Inferior parietal cortex (tissue), 1 donor: ENCODE measurements around the gene DMD.

Experiments
- DNase-seq: peaks from one replicate; pipeline ENCODE4 v3.0.0-alpha.2; 2016; ENCODE audit errors: extremely low spot score

DMD gene

DNA sequence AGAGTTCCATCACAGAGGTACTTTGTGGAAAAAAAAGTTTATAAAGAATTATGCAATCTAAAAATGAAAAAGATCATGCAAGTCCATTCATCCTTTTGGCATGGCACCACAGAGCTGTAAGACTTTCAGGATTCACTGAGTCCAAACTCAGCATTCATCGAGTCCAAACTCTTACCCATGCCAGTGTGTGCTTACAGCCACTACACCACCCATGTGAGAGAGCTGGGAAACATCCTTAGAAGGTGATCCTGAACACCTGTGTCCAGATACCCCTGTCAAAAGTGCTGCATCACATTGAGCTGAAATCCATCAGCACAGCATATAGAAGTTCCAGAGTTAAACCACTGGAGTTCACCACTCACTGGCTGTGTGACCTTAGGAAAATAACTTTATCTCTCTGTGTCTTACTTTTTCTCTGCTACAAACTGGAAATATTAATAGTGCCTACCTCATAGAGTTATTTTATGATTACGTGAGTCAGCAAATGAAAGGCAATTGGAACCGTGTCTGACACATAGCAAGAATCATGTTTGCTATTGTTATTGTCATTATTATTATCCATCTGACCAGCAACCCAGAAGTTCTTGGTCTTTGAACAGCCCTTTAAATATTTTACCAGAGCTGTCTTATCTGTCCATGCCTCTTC is 2024.5 kb downstream of the DMD start:
- no peak for DNase-seq

DNA sequence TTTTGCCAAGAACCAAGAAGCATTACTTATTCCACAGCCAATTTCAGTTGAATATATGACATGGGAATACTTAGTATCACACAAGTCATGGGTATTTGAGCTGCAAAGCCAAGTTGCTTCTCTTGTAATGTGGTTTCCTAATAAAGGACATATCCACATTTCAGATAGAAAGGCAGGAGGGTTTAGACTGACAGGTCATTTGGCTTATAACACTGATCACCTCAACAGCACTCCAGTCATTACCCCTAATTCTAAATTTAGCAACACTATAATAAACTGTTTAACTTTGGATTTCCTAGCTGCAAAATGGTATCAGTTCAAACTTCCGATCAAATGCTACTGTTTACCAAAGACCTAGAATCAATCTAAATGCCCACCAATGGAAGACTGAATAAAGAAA is 2025.5 kb downstream of the DMD start:
- DNase-seq: no peak

DNA sequence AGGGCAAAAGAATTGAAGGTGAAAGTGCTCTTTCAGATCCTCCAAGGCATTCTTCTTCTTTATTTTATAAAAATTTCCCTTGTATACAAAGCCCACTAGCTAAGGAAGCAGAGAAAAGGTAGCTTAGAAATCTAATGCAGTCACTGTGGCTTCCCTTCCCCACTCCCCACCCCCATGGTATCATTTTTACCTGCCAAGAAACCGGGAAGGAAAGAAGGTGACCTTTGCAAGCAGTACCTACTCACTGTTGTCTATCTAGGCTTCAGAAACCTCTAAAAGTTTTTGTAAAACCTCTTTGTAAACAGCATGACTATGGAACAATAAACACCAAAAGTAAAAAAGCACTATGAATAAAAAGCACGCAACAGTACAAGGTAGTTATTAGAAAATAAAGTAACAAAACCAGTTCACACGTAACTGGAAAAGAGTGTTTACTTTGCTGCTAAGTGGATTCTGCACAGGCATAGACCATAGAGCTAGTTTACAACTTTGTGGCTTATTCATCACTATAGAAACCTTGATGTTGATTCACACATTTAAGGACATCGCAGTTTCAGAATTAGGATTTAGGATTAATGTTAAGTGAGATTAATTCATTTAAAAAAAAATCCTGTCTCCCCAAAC is 2029.9 kb downstream of the DMD start:
- no peak for DNase-seq

DNA sequence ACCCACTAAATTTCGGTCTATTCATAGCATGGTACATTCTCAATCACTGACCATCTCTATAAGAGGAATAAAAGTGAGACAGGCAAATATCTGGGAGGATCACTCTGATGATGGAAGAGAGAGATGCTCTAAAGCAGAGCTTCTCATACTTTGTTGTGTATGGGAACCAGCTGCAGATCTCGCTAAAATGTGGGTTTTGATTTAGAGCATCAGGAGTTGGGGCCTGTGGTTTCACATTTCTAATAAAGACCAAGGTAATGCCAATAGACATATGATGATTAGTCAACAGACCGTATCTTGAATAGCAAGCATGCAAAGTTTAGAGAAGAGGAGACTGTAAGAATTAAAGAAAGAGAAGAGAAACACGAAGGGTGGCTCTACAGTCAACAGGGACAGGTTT is 2032.1 kb downstream of the DMD start:
- DNase-seq: no peak

DNA sequence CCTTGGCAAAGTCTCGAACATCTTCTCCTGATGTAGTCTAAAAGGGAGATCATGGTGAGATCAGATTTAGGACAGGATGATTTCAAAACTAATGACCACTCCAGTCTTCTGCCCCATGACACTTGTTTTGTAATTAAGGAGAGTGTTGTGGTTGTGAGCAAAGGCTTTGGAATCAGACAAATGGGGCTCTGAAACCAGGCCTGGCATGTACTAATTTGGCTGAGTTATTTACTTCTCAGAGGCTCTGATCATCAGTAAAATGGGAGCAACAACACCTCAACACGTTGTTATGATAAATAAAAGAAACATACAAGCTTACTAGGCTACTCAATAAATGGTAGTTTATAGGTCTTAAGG is 2032.6 kb downstream of the DMD start:
- DNase-seq: no peak

DNA sequence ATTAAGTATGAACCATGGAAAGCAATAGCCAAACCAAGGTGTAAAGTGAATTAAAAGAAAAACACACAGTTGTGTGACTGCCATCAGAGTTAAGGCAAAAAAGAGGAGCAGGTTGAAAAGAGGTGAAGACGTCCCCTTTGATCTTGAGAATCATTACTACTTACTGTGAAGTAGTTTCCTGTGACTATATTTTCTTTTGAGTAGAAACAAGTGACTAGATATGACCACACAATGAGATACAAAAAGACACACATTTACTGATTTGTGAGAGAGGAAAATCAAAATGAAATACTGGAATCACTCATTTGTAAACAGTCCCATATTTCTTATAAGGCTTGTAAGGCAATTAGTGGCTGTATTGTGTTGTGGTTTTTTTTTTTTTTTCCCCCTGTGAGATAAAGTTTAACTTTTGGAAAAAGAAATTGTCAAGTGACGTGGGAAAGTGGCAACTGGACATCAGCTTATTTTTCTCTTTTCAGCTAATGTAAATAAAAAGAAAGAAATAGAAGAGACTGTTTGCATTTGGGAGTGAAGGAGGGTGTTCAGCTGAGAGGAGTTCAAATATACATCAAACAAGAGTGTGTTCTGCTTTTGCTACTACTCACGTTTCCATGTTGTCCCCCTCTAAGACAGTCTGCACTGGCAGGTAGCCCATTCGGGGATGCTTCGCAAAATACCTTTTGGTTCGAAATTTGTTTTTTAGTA is 2033.1 kb downstream of the DMD start:
- no peak for DNase-seq

DNA sequence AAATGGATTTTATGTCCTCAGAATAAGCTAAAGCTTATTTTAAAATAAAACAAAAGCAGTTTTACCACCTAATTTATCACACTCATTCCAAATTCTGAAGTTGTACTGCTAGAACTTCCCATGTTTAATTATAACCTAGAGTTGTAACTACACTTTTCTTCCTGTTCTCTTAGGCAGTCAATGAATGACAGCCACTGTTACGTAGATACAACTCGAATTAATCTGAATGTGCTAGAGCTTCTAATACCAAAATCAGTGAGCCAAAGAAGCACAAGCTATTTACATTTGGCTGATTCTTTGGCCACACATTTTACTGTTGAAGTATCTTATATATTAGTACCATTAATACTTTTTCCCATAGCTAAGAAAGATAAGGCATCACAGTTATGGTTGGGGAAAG is 2040.6 kb downstream of the DMD start:
- DNase-seq: no peak

DNA sequence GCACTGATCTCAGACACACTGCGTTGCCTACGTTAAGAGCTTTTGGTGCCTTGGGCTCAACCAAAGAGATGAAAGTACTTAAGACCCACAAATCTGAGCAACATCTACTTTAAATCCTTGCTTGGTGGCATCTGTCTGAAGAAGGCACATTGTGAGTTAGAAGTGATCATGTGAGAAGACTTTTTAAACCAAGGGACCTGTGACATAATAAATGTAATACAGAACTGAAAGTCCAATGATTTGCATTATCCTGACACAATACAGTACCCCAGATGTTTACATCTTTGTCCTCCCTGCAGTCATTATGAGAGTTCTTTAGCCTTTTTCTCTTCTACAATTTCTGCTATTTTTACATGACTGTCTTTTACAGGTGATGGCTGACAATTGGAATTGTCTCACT is 2042.8 kb downstream of the DMD start:
- DNase-seq: no peak

DNA sequence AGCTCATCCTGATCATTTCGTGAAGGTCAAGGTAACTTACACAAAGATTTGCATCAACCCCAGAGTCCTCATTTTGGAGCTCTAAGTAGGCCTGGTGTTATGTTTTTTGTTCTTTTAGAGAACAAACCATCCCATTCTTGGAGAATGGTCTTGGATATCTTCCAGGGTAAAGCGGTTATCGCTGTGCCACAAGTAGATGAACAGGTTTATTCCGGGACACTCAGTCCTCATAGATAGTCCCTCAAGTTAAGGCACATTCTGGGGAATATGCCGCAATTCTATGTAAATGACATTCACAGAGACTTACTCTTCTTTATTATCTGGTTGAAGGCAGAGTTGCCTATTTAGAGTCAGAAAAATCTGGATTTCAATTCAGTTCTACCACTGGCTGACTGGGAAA is 2044.5 kb downstream of the DMD start:
- no peak for DNase-seq

DNA sequence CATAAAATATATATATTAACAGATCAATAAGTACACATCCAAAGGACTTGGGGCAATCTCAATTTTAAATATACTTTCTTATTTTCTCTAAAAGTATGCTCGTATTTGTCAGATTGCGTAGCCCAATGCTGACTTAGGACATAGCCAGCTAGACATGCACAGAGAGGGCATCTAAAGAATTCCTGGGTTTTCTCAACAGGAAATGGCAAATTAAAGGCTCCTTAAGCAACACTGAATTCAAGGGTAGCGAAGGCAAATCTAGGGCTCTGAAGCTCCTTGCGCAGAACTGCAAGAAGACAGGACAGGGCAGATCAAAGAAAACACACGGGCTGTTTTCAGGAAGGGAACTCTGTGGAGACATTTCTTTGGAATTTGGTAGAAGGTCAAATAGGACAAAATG is 2044.9 kb downstream of the DMD start:
- DNase-seq: no peak

DNA sequence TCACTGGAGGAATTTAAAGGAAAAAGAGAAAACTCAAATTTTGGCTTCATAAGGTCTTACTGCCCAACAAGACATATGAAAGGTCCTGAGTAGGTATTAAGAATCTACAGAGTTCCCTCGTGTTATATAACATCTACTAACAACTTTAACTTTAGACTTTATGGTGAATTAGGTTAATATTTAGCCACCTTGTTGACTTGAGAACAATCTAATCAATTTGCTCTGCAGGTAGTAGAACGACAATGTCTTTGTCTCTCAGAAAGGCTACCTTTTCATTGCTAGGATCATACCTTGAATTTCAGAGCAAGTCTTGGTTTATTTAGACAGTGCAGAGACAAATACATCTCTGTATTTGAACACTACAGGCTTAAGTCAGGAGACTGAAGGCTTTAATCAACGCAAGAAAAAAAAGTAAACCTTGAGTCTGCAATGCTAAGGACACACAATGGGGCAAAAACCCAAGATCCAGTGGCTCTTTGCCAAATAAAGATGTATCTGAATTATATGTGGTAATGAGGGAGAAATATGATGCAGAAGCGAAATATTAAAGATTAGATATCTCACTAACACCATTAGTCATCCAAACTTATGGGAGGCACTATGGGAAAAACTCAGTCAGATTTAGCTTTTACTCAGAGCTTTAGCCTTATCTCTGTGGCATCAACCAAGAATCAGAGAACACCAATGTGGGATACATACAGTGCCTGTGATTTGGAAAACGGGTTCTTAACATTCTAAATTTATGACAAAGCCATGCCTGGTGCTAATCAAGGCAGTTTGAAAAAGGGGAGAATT is 2045.9 kb downstream of the DMD start:
- DNase-seq: no peak

DNA sequence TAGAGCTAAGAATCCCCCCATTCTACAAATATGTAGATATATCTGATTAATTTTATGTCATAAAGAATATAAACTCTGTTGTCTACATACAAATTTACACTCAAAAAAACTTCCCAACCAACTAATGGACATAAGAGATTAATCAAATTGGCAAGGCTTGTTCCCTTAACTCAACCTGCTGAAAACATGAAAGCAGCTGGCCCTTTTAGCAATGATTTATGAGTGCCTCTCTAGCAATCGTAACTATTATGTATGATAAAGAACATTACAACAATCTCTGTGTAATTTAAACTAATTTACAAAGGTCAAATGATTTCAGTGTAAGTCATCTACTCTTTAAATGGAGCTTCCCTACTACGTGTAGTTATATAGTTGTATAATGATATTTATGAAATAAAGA is 2056.4 kb downstream of the DMD start:
- no peak for DNase-seq

DNA sequence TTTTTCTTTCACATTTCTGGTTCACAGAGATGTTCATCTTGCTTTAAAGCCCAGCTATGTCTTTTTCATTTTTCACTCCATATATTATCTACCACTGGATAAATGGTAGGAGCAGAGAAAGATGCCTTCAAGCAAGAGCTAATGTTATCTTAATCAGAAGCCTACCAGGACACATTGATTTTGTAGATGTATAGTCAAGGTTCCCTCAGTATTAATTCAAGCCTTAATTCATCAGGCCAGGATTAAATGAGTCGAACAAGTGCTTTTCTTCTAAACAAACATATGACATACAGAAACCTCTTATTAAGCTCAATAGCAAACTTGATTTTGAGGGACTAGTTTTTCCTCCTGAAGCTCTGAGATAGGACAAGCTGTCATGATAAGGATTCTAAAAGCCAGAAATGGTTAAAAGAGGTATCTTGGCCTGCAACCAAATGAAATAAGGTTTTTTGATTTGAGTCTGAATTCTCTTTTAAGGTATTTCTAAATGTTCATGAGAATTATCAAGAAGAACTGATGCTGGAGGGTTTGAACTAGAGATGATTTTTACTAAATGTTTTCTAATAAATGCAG is 2057.8 kb downstream of the DMD start:
- DNase-seq: no peak

DNA sequence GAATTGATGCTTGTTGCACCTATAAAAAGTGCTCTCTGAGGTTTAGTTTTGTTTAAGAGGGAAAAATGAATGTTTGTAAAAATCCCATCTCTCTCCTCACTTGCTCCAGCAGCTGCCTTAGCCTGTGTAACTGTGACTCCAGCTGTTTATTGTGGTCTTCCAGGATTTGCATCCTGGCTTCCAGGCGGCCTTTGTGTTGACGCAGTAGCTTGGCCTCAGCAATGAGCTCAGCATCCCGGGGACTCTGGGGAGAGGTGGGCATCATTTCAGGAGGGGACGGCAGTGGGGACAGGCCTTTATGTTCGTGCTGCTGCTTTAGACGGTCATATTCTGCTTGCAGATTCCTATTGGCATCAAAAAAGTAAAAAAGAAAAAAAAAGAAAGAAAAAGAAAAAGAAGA is 2064.2 kb downstream of the DMD start:
- DNase-seq: no peak

DNA sequence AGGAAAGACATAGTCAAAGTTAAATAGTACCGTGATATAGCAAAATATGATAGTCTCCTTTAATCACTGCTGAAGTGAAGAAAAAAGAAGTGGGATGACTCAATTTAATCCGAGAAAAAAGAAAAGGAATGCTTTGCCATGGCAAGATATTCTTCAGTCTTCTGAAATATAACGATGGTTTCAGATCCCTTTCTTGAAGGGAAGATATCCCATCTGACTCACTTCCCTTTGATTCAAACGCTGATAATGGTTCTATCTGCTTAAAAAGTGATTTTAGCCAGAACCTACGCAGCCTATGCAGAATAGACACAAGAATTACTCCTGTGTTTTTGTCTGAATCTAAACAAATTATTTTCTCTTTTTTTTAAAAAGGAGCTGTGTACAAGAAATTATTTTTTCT is 2071.4 kb downstream of the DMD start:
- no peak for DNase-seq

DNA sequence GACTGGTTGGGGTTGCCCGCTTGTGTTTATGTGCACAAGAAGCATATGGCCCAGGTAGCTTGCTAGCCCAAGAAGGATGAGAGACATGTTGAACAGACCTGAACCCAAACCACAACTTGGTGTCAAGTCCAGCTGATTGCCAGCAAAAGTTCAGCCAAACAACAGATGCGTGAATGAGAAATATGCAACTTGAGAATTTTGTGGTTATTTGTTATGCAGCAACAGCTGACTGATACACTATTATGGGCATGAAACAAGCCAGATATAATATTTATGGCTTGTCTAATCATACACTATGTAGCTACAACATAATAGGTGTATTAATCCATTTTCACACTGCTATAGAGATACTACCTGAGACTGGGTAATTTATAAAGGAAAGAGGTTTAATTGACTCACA is 2073.2 kb downstream of the DMD start:
- no peak for DNase-seq

DNA sequence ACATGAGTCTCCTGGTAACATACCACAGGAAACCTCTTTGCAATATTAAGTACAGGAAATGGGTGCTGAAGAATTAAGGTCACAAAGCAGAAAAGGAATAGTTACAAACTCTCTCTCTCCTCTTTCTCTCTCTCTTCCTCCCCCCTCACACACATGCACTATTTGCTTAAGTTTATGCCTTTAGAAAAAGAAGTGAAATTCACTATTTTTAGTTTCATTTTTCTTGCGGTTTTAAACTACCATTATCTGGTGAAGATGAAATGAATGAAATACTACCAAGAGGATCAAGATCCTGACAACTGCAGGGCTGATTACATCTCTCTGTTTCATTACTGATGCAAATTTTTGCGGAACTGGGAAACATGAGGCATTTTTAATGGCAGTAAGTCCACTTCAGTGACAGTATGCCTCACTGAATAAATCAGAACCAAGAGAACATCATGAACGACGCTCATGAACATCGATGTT is 2075.2 kb downstream of the DMD start:
- DNase-seq: no peak

DNA sequence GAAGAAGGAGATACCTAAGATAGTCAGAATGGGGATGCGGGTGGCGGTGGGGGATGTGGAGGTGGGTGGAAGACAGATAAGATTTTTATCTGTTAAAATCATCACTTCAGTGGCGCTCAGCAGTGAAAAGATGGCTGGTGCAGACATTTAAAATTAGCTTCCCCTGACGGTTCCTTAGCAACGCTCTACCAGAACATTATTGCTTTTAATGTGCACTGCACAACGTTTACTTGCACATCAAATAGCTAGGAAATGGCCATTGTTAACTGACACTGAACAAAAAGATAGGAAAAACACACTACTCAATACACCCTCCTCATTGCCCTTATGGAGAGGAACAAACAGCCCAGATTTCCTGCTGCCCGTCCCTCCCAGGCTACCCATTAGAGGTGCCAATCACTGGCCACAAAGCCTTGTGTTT is 2078.5 kb downstream of the DMD start:
- DNase-seq: no peak

DNA sequence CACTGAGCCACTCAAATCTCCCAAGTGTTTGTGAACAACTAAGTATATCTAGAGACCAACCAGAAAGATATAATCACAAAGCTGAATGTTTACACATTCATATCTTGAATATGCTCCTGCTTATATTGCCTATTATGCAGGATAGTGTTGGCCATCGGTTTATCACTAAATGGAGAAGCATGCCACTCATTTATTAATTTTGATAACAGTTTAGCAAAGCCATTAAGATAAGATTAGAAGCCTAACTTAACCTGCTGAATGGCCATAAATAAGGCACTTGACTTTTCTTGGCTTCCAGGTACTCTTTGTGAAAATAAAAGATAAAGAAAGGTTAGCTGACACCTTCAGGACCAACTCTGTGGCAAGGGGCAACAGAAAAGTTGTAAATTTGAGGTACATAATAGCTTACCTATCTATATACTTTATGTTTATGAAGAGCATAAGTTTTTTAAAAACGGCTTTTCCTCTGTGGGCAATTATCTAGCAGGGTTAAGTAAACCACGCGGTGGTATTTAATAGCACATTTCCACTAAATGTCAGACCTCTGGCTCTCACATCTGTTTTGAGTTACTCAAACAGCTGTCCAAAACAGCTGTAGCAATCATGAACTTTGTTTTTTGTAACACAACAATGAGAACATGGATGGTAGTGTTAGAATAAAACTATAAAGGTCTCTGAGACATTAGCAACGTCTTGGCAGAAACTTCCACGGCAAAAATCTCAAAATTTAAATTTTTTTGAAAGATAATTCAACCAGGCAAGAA is 2080.7 kb downstream of the DMD start:
- no peak for DNase-seq

DNA sequence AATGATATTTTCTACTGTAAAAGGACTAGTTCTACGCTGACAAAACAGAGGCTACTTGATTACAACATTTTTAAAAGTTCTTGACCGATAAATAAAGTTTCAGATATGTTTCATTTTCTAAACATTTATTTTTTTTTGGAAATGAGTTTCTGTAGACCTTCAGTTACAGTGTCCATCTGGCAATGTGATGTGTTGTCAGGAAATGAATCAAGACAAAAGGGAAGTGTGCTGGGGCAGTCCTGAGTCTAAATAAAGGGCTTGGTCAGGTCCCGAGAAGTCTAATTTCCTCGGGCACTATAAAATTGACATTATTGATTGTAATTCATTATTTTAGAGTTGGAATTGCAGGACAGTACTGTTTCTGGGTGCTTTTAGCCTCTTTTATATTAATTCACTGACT is 2082.5 kb downstream of the DMD start:
- DNase-seq: no peak

DNA sequence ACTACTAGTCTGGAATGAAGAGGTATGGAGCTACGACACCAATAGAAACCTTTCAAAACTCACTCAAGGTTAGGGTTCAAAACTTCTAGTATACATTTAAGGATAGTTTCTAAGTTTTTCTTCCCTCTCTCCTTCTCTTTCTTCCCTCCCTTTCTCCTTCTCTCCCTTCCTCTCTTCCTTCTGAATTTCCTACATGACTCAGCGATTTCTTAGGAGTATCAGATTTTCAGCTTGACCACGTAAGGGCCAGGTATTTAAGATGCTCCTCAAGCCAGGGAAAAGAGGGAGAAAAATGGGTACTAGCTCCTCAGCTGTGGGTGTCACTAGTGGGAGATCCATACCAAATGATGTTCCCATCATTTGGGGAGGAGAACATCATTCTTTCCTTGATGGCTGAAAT is 2083.6 kb downstream of the DMD start:
- no peak for DNase-seq
